Hematopoietic multipotent progenitor cell treated with erythropoietin and hydrocortisone succinate and interleukin-3 and kit ligand, for 17 days (in vitro differentiated cells): ENCODE data around the gene IL1RAPL1.
"Not testable (repeated sequence)": the region's sequence is repeated elsewhere in the genome, so short reads cannot be mapped to it uniquely, and the experiment has no call there.

Source experiments
- DNase-seq: peaks from one replicate; pipeline ENCODE4 v3.0.0-alpha.2; 2015; ENCODE audit warnings: low spot score

IL1RAPL1 gene

DNA sequence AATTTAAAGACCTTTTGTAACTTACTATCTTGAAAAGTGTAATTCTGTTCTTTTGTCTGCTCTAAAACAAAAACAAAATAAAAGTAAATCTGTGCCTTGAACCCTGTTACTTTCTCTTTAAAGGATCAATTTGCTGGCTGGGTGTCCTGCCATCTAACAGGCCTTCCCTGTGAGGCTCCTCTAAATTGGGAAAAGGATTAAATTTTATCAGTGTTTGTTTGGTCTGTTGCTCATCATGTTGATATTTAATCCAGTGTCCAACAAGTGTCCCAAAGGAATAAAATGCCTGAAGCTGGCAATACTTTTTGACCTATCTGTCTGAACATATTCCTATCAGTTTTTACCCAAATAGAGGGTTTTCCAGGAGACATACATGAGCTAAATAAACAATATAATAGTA is 688.7 kb downstream of the IL1RAPL1 start:
- no peak for DNase-seq

DNA sequence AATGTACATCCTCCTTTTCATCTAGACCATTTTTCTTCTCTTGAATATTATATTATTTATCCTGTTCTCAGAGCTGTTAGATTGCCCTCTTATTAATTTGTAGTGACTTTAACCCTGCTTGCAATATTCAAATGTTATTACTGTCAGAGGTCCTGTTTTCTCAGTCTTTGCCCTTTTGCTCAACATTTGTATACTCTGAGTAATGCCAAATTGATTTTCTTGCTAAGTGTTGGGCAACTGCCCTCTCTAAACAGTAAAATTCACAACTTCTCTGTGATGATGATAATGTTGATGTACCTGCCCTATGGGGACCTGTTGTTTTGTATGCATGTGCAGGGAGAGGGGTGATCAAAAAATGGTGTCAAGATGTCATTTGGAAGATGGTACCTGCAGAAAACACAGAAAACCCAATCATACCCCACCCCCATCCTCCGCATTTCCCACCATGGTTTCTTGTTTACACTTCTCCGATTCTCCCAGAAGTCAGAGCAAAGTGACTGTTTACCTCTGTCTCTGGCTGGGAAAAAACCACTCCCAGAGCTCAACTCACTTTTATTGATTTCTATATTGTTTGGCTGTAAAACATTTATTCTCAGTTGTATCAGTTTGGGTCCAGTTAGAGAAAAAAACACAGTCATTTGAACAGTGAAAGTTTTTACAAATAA is 694.0 kb downstream of the IL1RAPL1 start:
- no peak for DNase-seq

DNA sequence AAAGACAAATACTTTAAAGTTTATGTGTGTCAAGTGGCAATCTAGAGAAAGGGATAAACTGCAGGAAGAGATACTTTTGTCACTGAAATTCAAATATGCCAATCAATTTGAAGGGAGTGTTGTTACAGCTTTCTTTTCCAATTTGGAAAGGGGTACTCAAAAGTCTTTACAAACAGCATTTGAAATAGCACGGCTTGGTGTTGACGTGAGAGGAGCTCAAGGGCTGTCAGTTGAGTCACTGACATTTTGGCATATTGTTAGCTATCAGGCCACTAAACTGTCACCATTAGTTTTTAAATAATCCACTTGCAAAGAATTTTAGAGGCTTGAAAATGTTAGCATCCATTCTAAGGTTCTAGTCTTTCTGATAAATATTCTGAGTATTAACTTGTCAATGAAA is 698.4 kb downstream of the IL1RAPL1 start:
- DNase-seq = no peak

DNA sequence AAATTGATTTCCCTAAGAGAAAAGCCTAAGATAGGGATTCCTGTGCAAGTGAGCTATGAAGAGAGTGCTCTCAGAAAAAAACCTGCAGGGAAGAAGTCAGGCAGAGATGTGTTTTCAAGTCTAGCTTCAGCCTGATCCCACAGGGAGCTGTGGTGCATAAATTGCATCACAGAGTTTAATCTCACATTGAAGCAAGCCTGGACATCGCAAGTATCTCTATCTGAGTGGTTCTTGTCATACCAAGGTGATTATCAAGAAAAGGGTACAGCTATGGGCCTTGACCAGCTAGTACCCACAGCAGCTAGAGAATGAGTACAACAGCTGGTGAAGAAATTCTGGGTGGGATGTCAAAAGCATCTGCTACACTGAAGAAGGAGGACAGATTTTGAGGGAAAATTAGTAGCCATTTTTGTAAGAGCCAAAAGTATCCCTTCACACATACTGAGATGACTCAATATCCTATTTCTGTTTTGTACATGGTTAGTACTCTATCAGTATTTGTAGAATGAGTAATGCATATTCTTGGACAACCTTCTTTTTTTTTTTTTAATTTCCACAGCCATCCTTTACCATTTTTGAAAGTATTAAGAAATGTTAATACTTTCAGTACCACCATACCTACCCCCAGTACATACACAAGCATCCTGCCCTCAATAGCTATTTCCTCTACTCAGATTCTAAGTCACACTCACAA is 708.9 kb downstream of the IL1RAPL1 start:
- no peak for DNase-seq

DNA sequence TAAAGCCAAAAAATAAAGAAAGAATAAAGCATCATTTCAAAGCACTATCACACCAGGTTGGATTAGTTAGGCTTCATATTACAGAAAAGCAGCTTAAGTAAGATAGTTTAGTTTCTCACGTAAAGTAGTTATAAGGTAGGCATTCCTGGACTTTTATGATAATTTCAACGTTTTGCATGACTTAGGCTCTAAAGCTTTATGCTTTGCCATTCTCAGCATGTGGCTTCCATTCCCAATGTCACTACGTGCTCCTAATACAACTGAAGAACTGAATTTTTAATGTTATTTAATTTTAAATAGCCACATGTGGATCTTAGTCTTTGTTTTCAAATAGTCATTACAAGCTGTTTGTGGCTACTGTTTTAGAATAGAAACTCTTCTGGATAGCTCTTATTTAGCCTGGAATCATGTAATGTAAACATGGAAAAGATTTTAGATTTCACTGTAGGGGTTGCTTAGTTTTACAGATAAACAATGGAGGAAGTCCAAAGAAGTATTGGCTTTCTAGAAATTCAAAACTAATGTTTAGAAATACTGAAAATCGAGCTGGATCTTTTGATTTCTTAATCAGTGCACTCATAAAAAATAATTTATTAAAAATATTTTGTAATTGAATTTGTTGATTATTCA is 710.0 kb downstream of the IL1RAPL1 start:
- no peak for DNase-seq

DNA sequence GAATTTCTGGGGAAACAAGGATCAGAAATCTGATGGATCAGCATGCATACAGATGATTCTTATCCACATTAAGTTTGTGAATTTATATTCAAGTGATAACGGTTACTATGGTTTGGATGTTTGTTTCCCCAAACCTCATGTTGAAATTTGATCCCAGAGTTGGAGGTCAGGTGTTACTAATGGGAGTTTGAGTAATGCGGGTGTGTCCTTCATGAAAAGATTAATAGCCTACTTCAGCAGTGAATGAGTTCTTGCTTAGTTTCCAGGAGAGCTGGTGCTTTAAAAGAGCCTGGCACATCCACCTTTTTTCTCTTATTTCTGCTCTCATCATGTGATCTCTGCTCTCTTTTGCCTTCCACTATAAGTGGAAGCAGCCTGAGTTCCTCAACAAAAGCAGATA is 712.4 kb downstream of the IL1RAPL1 start:
- DNase-seq = no peak

DNA sequence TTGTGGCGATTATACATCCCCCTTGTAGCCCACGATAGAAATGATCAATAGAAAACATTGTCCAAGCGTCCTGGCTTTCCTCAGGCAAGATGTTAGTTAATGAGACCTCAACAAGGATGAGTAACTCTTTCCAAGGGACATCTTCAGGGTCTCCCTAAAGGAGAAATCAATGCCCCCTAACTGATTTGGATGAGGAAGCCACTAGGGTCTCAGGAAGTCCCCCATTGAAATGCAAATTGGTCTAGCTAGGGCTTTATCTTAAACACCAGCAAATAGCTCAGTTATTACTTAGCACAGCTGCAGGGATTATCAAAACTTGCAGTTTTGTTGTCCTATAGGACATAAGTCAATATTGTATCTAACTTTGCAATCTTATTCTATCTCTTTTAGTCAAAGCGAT is 721.5 kb downstream of the IL1RAPL1 start:
- DNase-seq = no peak

DNA sequence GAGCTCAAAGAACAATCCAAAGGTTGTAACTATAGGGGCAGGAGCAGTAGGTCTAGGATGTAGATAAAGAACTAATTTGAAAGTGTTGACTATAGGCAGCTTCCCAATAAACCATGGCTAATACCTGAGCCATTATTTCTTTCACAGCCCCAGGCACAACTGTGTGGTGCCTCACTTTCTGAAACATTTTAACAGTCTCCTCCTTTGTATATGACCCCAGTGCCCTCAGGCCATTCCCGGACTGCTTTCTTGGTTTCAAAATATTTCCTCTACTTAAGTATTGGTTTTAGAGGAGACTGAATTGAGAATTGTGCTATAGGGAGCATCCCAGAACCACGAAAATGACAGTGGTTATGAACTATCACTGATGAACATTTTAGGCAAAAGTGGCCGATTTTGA is 728.7 kb downstream of the IL1RAPL1 start:
- DNase-seq = no peak

DNA sequence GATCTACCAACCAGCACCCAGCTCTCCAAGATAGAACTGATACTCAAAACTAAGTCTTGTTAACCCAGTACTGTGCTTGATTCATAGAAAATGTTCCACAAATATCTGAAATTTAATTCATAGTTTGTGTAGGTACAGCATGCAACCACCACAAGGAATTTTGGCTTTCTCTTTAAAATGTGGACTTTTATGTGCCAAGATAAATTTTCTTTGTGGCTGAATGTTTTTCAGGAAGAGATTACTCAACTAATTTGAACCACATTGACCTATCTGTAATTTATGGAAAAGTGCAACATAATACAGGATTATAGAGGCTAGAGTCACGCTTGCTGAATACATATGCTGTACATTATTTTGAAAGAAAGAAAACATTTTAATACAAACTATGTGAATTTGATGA is 730.8 kb downstream of the IL1RAPL1 start:
- no peak for DNase-seq

DNA sequence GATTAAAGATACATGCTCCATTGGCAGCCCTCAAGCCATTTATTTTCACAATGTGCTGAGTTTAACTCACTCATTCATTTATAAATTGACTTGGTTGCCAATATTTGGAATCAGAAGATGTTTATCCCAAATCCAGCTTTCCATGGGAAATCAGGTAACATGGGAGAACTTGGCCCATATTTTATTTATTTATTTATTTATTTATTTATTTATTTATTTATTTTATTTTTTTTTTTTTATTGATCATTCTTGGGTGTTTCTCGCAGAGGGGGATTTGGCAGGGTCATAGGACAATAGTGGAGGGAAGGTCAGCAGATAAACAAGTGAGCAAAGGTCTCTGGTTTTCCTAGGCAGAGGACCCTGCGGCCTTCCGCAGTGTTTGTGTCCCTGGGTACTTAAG is 745.2 kb downstream of the IL1RAPL1 start:
- DNase-seq = not testable (repeated sequence)

DNA sequence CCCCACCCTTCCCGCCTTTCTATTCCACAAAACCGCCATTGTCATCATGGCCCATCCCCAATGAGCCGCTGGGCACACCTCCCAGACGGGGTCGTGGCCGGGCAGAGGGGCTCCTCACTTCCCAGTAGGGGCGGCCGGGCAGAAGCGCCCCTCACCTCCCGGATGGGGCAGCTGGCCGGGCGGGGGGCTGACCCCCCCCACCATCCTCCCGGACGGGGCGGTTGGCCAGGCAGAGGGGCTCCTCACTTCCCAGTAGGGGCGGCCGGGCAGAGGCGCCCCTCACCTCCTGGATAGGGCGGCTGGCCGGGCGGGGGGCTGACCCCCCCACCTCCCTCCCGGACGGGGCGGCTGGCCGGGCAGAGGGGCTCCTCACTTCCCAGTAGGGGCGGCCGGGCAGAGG is 745.8 kb downstream of the IL1RAPL1 start:
- not testable (repeated sequence) for DNase-seq

DNA sequence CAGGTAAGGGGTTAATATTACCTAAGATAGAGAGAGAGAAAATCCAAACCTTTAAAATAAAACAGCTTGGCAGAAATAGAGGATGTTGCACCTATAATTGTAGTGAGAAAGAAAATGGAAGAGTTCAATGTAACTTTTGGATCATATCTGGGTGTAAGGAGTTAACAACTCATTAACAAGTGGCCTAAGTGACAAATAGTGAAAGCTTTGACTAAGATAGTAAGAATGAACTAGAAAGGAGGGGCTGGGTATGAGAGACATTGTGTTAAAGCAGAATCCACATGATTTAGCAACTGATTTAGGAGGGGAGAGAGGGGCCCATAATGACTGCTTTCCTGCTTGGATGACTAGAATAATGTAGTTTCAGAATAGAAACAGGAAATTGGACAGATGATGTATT is 761.0 kb downstream of the IL1RAPL1 start:
- DNase-seq = no peak

DNA sequence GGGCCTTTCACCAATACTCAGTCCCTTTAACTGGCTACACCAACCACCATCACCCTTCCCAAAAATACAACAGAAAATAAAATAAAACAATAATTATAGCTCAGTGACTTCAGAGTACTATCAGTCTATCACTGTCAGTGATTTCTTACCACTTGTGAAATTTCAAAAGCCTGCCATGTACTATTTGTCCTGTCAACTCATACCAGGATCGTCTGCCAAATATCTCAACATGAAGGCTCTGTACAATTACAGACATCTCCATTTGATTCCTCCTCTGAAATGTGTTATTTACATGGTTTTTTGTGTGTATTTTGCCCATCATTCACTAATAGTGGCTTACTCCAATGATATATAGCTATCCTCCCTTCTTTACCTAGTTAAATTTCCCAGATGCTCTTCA is 772.0 kb downstream of the IL1RAPL1 start:
- DNase-seq = no peak

DNA sequence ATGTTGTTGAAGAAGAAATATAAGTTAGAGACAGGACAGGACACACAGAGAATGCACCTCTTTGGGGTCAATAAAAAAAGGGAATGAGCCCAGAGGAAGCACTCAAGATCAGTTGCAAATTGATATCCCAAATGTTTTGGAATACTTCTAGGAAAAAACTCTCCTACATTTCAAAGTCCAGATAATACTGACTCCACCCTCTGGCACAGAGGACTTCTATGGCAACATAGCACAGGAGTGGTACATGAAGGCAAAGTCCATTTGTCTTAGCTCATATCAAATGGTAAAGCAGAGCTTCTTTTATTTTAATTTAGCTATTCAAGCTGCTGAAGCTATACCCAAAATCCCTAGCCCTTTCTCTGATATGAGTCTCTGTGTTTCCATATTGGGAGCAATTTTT is 787.5 kb downstream of the IL1RAPL1 start:
- not testable (repeated sequence) for DNase-seq

DNA sequence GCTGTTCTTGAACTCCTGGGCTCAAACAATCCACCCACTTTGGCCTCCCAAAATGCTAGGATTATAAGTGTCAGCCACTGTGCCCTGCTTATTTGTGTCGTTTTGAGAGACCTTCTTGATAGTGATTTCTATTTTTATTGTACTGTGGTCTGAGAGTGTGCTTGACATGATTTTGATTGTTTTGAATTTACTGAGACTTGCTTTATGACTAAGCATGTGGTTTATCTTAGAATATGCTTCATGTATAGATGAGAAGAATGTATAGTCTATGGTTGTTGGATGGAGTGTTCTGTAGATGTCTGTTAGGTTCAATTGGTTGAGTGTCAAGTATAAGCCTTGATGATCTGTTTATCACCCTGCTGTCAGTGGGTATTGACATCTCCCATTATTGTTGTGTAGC is 789.3 kb downstream of the IL1RAPL1 start:
- no peak for DNase-seq

DNA sequence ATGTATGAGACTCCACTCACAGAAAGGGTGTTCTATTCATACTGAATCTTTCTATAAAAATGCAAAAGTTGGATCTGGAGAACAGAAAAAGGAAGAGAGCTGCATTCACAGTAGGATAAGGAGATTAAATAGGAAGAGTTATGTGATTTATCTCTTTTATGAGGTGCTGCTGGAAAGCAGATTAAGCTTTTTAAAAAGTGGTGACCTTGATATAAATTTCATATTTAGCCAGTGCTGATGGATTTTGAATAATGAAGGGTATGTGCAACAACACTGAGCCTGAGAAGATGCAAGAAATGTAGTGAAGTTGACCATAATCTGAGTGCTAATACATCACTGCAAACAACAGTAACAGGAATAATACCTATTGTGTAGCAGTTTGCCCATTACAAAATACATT is 795.6 kb downstream of the IL1RAPL1 start:
- no peak for DNase-seq

DNA sequence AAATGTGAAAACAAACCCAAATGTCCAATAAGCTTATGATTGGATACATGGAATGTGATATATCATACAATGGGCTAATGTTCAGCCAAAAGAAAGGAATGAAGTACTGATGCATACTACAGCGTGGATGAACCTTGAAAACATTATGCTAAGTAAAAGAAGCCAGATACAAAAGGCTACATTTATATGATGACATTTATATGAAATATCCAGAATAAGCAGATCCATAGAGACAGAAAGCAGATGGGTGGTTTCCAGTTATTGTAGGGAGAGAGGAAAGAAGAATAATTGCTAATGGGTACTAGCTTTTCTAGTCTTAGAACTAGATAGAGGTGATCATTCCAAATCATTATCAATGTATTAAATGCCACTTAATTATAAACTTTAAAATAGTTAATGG is 801.3 kb downstream of the IL1RAPL1 start:
- no peak for DNase-seq

DNA sequence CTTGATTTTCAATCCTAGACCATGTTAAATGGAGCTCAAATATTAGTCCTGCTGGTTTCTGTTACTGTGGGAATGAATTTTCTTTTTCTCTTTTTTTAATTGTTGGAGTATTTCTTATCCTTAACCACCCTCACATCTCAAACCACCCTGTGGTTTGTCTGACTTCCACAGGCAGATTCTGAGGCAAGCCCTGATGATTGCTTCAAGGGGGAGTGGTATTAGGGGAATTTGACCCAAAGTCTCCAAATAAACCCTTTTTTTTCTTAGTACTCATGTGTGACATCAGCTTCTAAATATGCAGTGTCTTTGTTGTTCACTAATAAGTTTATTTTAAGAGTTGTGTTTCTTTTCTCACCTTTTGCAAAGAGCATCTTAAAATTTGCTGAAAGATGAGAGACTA is 810.3 kb downstream of the IL1RAPL1 start:
- DNase-seq = no peak

DNA sequence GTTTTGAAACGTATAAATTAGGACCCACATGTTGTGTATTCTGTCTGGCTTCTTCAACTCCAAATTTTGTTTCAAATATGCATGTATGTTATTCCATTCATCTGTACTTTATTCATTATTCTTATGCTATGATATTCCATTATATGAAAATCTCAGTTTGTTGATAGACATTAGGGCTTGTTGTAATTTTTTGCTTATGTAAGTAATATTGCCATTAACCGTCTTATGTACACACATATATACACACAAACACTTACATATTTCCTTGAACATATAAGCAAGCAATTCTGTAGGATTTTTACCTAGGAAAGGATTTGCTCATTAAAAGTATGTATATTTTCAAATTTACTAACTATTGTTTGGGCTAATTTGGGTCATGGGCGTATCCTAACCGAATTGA is 820.1 kb downstream of the IL1RAPL1 start:
- no peak for DNase-seq

DNA sequence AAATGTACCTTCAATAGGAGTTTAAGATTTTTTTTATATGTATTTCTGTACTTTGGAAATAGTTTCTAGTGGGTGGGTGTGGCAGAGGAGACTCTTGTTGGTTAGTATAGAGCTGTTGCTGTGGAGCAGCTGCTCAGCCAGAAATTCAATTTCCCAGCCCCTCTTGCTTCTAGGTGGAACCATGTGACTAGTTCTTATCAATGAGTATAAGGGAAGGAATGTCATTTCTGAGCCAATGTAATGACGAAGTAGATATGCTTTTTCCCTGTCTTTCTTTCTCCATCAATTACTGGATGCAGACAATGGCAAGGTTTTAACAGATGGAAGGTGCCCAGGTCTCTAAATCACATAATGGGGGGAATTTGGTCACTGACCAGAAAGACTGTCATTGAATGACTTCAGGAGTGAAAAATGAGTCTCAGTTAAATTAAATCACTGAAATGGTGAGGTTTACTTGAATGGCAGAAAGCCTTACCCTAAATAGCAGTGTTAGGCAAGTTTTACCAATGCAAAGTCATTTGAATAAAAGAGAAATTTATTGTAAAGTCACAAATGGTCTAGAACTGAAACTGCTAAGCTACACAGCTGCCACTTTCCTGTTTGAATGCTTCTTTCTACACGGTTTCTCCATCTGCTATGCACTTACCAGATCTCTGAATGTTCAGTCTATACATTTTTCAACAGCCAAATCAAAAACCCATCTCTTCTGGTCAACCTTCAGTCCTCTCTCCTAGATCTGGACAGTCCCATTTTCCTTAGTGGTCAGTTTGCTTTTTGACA is 832.7 kb downstream of the IL1RAPL1 start:
- DNase-seq = no peak

DNA sequence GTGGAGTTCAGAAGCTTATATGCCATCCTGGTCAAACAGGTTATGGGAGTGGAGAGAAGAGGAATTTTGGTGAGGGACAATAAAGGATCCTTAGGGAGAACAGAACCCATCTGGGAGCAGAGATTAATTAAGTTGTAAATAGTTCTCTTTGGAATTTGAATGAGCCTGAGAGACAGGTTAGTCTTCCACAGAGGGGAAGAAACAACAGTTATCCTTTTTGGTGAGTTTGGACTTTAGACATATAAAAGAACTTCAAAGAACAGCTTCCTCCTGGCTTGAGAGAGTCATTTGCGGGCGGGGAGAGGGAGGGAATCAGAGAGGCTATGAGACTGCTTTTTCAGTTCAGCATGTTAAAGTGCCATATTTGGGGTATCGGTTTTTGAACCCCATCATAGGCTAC is 834.8 kb downstream of the IL1RAPL1 start:
- DNase-seq = no peak

DNA sequence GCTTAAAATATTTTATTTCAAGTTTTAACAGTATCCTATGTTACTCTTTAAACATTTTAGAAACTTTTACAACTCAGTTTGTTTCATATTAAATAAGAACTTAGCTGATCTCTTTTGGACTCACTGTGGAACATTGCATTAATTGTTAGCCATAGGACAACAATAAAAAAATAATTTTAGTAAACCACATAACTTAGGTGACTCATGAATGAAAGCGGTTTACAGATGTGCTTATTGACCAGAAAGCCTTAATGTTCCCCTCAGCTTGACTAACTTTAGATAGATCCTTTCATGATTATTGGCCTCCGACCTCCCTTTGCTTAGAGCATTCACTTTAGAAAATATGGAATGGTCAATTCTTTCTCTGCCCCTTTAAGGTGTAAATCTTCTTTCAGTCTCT is 844.6 kb downstream of the IL1RAPL1 start:
- no peak for DNase-seq

DNA sequence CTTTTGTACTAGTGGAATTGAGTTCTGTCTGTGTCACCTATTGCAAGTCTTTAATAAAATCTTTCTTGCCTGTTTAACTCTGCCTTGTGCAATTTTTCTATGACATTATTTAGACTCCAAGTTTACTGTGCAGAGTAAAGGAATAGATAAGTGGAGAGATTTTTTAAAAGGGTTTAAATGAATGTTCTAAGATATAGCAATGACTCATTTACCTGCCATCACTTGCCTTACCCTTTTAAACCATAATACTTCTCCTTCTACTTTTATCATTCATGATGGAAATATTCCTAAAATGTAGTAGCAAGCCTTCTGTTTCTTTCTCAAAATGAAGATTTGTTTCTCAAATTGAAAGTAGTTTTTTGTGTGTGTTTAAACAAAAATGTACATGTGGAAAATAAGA is 845.3 kb downstream of the IL1RAPL1 start:
- no peak for DNase-seq
